ENCODE measurements around the gene PTPRQ. TPM values are rescaled to one million over a fixed set of nuclear protein-coding genes. Genes with fewer than 3 reads are reported as not detected.

PTPRQ gene
- total and polyA plus RNA-seq, 2 of the 8 experiments (the other 6 are each of a cell fraction or from before 2014, with no cell fraction given) = not detected

DNA sequence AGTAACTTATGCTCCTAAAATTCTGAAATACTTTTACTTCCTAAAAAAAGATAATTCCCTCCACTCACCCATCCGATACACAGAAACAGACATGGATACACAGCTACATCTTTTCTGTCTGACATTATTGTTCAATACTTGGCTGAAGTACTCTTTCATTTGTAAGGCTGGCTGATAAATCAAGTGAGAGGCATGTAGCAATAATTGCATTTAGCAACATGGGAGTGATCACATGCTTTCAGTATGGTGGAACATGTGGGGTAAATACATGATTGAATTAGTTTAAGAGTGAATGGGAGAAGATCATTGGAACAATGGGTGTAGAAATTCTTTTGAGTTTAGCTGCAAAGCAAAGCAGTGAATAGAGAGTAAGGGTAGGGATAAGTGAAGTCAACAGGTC is 25.6 kb downstream of the PTPRQ start (continued):
- TF ChIP-seq, protein P1, sequence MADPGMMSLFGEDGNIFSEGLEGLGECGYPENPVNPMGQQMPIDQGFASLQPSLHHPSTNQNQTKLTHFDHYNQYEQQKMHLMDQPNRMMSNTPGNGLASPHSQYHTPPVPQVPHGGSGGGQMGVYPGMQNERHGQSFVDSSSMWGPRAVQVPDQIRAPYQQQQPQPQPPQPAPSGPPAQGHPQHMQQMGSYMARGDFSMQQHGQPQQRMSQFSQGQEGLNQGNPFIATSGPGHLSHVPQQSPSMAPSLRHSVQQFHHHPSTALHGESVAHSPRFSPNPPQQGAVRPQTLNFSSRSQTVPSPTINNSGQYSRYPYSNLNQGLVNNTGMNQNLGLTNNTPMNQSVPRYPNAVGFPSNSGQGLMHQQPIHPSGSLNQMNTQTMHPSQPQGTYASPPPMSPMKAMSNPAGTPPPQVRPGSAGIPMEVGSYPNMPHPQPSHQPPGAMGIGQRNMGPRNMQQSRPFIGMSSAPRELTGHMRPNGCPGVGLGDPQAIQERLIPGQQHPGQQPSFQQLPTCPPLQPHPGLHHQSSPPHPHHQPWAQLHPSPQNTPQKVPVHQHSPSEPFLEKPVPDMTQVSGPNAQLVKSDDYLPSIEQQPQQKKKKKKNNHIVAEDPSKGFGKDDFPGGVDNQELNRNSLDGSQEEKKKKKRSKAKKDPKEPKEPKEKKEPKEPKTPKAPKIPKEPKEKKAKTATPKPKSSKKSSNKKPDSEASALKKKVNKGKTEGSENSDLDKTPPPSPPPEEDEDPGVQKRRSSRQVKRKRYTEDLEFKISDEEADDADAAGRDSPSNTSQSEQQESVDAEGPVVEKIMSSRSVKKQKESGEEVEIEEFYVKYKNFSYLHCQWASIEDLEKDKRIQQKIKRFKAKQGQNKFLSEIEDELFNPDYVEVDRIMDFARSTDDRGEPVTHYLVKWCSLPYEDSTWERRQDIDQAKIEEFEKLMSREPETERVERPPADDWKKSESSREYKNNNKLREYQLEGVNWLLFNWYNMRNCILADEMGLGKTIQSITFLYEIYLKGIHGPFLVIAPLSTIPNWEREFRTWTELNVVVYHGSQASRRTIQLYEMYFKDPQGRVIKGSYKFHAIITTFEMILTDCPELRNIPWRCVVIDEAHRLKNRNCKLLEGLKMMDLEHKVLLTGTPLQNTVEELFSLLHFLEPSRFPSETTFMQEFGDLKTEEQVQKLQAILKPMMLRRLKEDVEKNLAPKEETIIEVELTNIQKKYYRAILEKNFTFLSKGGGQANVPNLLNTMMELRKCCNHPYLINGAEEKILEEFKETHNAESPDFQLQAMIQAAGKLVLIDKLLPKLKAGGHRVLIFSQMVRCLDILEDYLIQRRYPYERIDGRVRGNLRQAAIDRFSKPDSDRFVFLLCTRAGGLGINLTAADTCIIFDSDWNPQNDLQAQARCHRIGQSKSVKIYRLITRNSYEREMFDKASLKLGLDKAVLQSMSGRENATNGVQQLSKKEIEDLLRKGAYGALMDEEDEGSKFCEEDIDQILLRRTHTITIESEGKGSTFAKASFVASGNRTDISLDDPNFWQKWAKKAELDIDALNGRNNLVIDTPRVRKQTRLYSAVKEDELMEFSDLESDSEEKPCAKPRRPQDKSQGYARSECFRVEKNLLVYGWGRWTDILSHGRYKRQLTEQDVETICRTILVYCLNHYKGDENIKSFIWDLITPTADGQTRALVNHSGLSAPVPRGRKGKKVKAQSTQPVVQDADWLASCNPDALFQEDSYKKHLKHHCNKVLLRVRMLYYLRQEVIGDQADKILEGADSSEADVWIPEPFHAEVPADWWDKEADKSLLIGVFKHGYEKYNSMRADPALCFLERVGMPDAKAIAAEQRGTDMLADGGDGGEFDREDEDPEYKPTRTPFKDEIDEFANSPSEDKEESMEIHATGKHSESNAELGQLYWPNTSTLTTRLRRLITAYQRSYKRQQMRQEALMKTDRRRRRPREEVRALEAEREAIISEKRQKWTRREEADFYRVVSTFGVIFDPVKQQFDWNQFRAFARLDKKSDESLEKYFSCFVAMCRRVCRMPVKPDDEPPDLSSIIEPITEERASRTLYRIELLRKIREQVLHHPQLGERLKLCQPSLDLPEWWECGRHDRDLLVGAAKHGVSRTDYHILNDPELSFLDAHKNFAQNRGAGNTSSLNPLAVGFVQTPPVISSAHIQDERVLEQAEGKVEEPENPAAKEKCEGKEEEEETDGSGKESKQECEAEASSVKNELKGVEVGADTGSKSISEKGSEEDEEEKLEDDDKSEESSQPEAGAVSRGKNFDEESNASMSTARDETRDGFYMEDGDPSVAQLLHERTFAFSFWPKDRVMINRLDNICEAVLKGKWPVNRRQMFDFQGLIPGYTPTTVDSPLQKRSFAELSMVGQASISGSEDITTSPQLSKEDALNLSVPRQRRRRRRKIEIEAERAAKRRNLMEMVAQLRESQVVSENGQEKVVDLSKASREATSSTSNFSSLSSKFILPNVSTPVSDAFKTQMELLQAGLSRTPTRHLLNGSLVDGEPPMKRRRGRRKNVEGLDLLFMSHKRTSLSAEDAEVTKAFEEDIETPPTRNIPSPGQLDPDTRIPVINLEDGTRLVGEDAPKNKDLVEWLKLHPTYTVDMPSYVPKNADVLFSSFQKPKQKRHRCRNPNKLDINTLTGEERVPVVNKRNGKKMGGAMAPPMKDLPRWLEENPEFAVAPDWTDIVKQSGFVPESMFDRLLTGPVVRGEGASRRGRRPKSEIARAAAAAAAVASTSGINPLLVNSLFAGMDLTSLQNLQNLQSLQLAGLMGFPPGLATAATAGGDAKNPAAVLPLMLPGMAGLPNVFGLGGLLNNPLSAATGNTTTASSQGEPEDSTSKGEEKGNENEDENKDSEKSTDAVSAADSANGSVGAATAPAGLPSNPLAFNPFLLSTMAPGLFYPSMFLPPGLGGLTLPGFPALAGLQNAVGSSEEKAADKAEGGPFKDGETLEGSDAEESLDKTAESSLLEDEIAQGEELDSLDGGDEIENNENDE (IDR thresholded peaks at IDR 0.05; ENCODE audit: insufficient replicate concordance, low read length) = no peak
- TF ChIP-seq, protein P2, sequence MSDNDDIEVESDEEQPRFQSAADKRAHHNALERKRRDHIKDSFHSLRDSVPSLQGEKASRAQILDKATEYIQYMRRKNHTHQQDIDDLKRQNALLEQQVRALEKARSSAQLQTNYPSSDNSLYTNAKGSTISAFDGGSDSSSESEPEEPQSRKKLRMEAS (IDR thresholded peaks at IDR 0.05) = no peak
- TF ChIP-seq CEBPB (IDR thresholded peaks at IDR 0.05; ENCODE audit: low read depth, low read length) (no peak), SRF (IDR thresholded peaks at IDR 0.05; ENCODE audit: low read depth, low read length) (no peak), TAF1 (IDR thresholded peaks at IDR 0.05; ENCODE audit: low read depth, low read length) (no peak)

Data from H1 (cell line).